Naive thymus-derived CD4-positive, alpha-beta T cell (primary cell): ENCODE data around the gene SPAG17. TPM values are rescaled to one million over a fixed set of nuclear protein-coding genes. Genes with fewer than 3 reads are reported as not detected.
A peak's percentile ranks its signal among the peaks of the same experiment; 100 is the strongest.

Source experiments
- ATAC-seq: fragments of 150-1000 bp; cut with Tn5 transposase; 2 replicates; pipeline ENCODE4 v1.10.0; 2021; ENCODE audit warnings: mild to moderate bottlenecking, moderate library complexity
- CTCF ChIA-PET: fragments of 350-600 bp; sonication (Branson Sonifier 250); formaldehyde crosslinking; loops from one replicate; lab custom pipeline; 2021; ENCODE audit warnings: antibody characterized with exemption; lab: Charles Lee
- POLR2A ChIA-PET: fragments of 350-600 bp; sonication (Branson Sonifier 250); formaldehyde crosslinking; loops from one replicate; lab custom pipeline; 2021; ENCODE audit warnings: antibody characterized with exemption, inconsistent platforms; lab: Charles Lee
- DNase-seq, 9 donors: peaks; one replicate each; pipeline versions ENCODE4 v3.0.0 to v3.0.0-alpha.2; 2020 to 2022; ENCODE audit warnings: mixed read lengths in 1 of 9
- H3K27ac ChIP-seq: one replicate; pipeline ENCODE4 v1.7.0; 2013; ENCODE audit warnings: mild to moderate bottlenecking, low read depth, low read length, moderate library complexity
- H3K27me3 ChIP-seq, 2 donors: one replicate each; pipeline ENCODE4 v1.7.0; 2013; ENCODE audit warnings: low read length in 2 of 2, mild to moderate bottlenecking in 2 of 2, moderate library complexity in 2 of 2; ENCODE audit not compliant: control insufficient read depth in 2 of 2, insufficient read depth in 2 of 2
- H3K36me3 ChIP-seq, 3 experiments: 1 replicate in 2 of 3; 2 replicates in 1 of 3; pipeline ENCODE4 v1.7.0; 2013; ENCODE audit warnings: low read length in 3 of 3, mild to moderate bottlenecking in 3 of 3, moderate library complexity in 1 of 3; ENCODE audit not compliant: insufficient read depth in 3 of 3, control insufficient read depth in 2 of 3
- H3K4me1 ChIP-seq, 2 donors: one replicate each; pipeline ENCODE4 v1.7.0; 2013; ENCODE audit warnings: low read length in 2 of 2, mild to moderate bottlenecking in 2 of 2, moderate library complexity in 1 of 2; ENCODE audit not compliant: control insufficient read depth in 2 of 2, insufficient read depth in 2 of 2
- H3K4me3 ChIP-seq: 2 replicates; pipeline ENCODE4 v1.7.0; 2013; ENCODE audit warnings: mild to moderate bottlenecking, low read length
- H3K9me3 ChIP-seq, 3 experiments: 1 replicate in 2 of 3; 2 replicates in 1 of 3; pipeline ENCODE4 v1.7.0; 2013; ENCODE audit warnings: low read length in 3 of 3; ENCODE audit not compliant: control insufficient read depth in 2 of 3
- H3K27ac Mint-ChIP-seq, 9 donors: one replicate each; pipeline ENCODE4 v1.8.0; 2020 to 2022; ENCODE audit warnings: mixed read lengths in 9 of 9, mild to moderate bottlenecking in 8 of 9, moderate library complexity in 5 of 9, inconsistent platforms in 2 of 9
- H3K27me3 Mint-ChIP-seq, 5 donors: one replicate each; pipeline ENCODE4 v1.8.0; 2021 to 2022; ENCODE audit warnings: mixed read lengths in 5 of 5, mild to moderate bottlenecking in 1 of 5
- H3K36me3 Mint-ChIP-seq, 5 donors: one replicate each; pipeline ENCODE4 v1.8.0; 2020 to 2022; ENCODE audit warnings: mixed read lengths in 5 of 5, mild to moderate bottlenecking in 3 of 5, inconsistent platforms in 1 of 5
- H3K4me1 Mint-ChIP-seq, 7 donors: one replicate each; pipeline ENCODE4 v1.8.0; 2020 to 2022; ENCODE audit warnings: mixed read lengths in 7 of 7, mild to moderate bottlenecking in 3 of 7, inconsistent platforms in 1 of 7
- H3K4me3 Mint-ChIP-seq, 10 donors: one replicate each; pipeline ENCODE4 v1.8.0; 2020 to 2022; ENCODE audit warnings: mild to moderate bottlenecking in 10 of 10, mixed read lengths in 10 of 10, moderate library complexity in 6 of 10, inconsistent platforms in 2 of 10
- H3K9me3 Mint-ChIP-seq, 11 donors: one replicate each; pipeline ENCODE4 v1.8.0; 2020 to 2022; ENCODE audit warnings: mixed read lengths in 11 of 11, mild to moderate bottlenecking in 4 of 11, inconsistent platforms in 1 of 11, moderate library complexity in 1 of 11
- intact Hi-C, 2 donors: fragments of 100-400 bp; cut with micrococcal nuclease; formaldehyde crosslinking; loops; one replicate each; pipeline ENCODE4 v1.15.1; 2023
- polyA plus RNA-seq, 2 donors: library from polyadenylated mRNA; unstranded; fragments of 300-500 nt; fragmentation: Illumina TruSeq; gene quantifications; one replicate each; pipeline ENCODE4 v1.2.3, GENCODE V29; 2021
- total RNA-seq, 6 experiments: library from RNA in 5 of 6; stranded (reverse) in 5 of 6; gene quantifications; 1 replicate in 5 of 6; 2 replicates in 1 of 6; pipeline ENCODE4 v1.2.3 and lab custom pipeline; 2021 to 2026

Gene SPAG17
- total and polyA plus RNA-seq, 7 experiments from 2014 or later = not detected

DNA sequence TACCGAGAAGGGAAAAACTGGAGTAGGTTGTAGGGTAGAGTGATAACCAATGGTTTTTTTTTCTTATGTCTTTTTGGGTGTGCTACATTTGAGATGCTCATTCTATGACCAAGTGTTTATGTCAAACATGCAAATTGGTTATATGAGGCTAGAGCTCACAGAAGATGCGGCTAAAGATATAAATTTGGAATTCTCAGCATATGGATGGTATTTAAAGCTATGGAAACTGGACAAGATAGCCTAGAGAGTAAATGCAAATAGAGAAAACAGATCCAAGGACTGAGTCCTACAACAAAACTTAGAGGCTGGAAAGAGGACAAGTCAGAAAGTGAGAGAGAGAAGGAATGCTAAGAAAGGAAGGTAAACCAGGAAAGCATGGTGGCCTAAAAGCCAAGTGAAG lies 263.0 kb downstream of the SPAG17 start:
- CTCF ChIA-PET = no interaction called here
- peaks cover 4 to 22% (median 4%) of the 10 kb centered on the region in 3 experiments for H3K36me3 ChIP-seq

DNA sequence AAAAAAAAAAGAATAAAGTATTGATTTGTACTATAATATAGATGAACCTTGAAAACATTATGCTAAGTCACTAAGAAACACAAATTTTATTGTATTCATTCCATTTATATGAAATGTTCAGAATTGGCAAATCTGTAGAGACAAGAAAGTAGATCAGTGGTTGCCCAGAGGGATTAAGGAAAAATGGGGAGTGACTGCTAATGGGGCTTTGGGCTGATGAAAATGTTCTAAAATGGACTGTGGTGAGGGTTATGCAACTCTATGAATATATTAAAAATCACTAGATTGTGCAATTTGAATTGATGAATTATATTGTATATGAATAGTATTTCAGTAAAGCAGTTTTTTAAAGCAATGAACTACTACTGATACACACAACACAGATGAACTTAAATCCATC lies 265.7 kb downstream of the SPAG17 start:
- peak overlapping the region in 1 of 10 donors; percentile 21 for H3K4me3 Mint-ChIP-seq
- H3K9me3 Mint-ChIP-seq = peaks cover 0 to 7% (median 0%) of the 10 kb centered on the region in 11 donors
- H3K9me3 ChIP-seq = no peaks in the 10 kb centered on the region
- POLR2A ChIA-PET = no interaction called here
- H3K36me3 Mint-ChIP-seq = peaks cover 18 to 52% (median 50%) of the 10 kb centered on the region in 5 donors
- no peak overlapping the region for H3K27ac ChIP-seq
- peaks cover 12 to 45% (median 14%) of the 10 kb centered on the region in 3 experiments for H3K36me3 ChIP-seq
- no peak for ATAC-seq
- no peak overlapping the region for H3K27ac Mint-ChIP-seq
- no peaks in the 10 kb centered on the region for H3K27me3 ChIP-seq
- DNase-seq = no peak
- intact Hi-C loops = no loop called here
- H3K27me3 Mint-ChIP-seq = no peaks in the 10 kb centered on the region
- peaks cover 1 to 26% (median 8%) of the 10 kb centered on the region in 7 donors for H3K4me1 Mint-ChIP-seq
- H3K4me3 ChIP-seq = no peak overlapping the region
- CTCF ChIA-PET = interaction anchor here (1.2 kb wide), 1 partner anchor 23 kb away, joined by 5 read pairs; no protein-coding TSS in a partner anchor
- no peaks in the 10 kb centered on the region for H3K4me1 ChIP-seq

More for the DNA sequence above, 263.0 kb downstream of the SPAG17 start:
- Mint-ChIP-seq H3K4me1 (peaks cover 7 to 29% (median 14%) of the 10 kb centered on the region in 7 donors), H3K27me3 (no peaks in the 10 kb centered on the region), H3K27ac (no peak overlapping the region), H3K4me3 (no peak overlapping the region), H3K36me3 (peaks cover 0 to 30% (median 28%) of the 10 kb centered on the region in 5 donors), H3K9me3 (no peaks in the 10 kb centered on the region)
- Histone ChIP-seq H3K27me3 (no peaks in the 10 kb centered on the region), H3K9me3 (no peaks in the 10 kb centered on the region), H3K27ac (no peak overlapping the region), H3K4me1 (no peaks in the 10 kb centered on the region), H3K4me3 (no peak overlapping the region)
- POLR2A ChIA-PET = no interaction called here
- DNase-seq = no peak
- intact Hi-C loops = no loop called here
- no peak for ATAC-seq

DNA sequence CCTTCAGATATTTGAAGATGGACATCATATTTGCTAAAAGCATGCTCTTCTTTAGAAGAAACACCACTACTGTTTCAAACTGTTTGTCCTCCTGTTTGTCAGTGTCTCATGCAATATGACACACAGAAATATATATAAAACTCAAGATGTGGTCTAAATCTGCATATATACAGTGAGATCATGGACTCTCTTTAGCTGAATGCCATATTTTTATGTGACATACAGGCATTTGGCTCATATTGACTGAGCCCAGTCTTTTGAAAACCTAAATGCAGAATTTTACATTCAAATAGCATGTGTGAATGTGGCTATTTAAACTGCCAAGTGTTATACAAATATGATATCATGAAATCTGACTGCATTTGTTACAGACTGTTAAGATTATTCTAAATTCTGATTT lies 274.0 kb downstream of the SPAG17 start:
- Histone ChIP-seq H3K9me3 (no peaks in the 10 kb centered on the region), H3K36me3 (peaks cover 21 to 71% (median 23%) of the 10 kb centered on the region in 3 experiments), H3K4me1 (no peaks in the 10 kb centered on the region), H3K4me3 (no peak overlapping the region), H3K27ac (no peak overlapping the region), H3K27me3 (no peaks in the 10 kb centered on the region)
- H3K27me3 Mint-ChIP-seq = no peaks in the 10 kb centered on the region
- CTCF ChIA-PET = no interaction called here
- H3K4me3 Mint-ChIP-seq = no peak overlapping the region
- H3K36me3 Mint-ChIP-seq = peaks cover 23 to 64% (median 52%) of the 10 kb centered on the region in 5 donors
- peaks cover 2 to 15% (median 11%) of the 10 kb centered on the region in 7 donors for H3K4me1 Mint-ChIP-seq
- no peak overlapping the region for H3K27ac Mint-ChIP-seq
- ATAC-seq = no peak
- peaks cover 0 to 9% (median 0%) of the 10 kb centered on the region in 11 donors for H3K9me3 Mint-ChIP-seq
- POLR2A ChIA-PET = no interaction called here
- intact Hi-C loops = no loop called here
- no peak for DNase-seq

DNA sequence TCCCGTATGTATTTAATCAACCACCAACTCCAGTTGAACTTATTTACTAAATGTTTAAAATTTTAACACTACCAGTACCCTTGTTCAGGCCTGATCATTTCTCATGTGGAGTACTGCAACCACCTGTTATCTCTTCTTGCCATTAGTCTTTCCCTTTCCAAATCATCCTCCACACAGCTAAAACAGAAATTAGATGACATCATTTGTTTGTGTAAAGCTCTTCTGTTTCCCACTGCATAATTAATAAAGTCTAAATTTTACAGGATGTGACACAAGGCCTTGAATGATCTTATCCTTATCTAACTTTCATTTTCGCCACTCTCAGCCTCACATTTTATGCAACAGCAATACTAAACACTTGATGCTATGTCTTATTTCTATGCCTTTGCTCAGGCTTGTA lies 280.0 kb downstream of the SPAG17 start:
- H3K27ac ChIP-seq = no peak overlapping the region
- CTCF ChIA-PET = interaction anchor here (0.9 kb wide), 1 partner anchor 9 kb away, joined by 3 read pairs; no protein-coding TSS in a partner anchor
- no peak for DNase-seq
- H3K4me1 Mint-ChIP-seq = peaks cover 0 to 4% (median 0%) of the 10 kb centered on the region in 7 donors
- H3K4me3 Mint-ChIP-seq = no peak overlapping the region
- no peak overlapping the region for H3K27ac Mint-ChIP-seq
- no peak for ATAC-seq
- peaks cover 0 to 1% (median 0%) of the 10 kb centered on the region in 11 donors for H3K9me3 Mint-ChIP-seq
- H3K27me3 Mint-ChIP-seq = no peaks in the 10 kb centered on the region
- intact Hi-C loops = no loop called here
- H3K4me1 ChIP-seq = no peaks in the 10 kb centered on the region
- no peaks in the 10 kb centered on the region for H3K9me3 ChIP-seq
- H3K36me3 ChIP-seq = peaks cover 9 to 56% (median 23%) of the 10 kb centered on the region in 3 experiments
- no peak overlapping the region for H3K4me3 ChIP-seq
- no peaks in the 10 kb centered on the region for H3K27me3 ChIP-seq
- POLR2A ChIA-PET = no interaction called here
- peaks cover 20 to 56% (median 44%) of the 10 kb centered on the region in 5 donors for H3K36me3 Mint-ChIP-seq

DNA sequence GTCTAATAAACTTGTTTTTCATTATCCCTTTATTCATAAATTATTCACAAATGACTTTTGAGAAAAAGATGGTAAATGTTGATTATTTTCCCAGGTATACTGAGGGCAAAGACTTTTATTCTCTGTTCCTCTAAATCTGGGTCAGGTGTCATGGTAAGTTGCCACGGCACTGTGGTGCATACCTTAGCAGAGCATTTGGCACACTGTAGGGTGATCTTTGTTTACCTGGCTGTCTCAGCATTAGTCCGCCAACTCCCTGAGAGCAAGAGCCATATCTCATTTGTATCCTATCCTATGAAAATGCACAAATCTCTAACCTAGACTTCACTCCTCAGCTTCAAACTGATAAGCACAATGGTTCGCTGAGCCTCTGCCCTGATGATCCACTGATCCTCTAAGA lies 280.5 kb downstream of the SPAG17 start:
- peaks cover 9 to 52% (median 24%) of the 10 kb centered on the region in 3 experiments for H3K36me3 ChIP-seq
- CTCF ChIA-PET = no interaction called here
- H3K4me3 ChIP-seq = no peak overlapping the region
- H3K9me3 ChIP-seq = no peaks in the 10 kb centered on the region
- no peaks in the 10 kb centered on the region for H3K27me3 ChIP-seq
- POLR2A ChIA-PET = no interaction called here
- H3K27ac ChIP-seq = no peak overlapping the region
- intact Hi-C loops = no loop called here
- no peak for ATAC-seq
- H3K27me3 Mint-ChIP-seq = no peaks in the 10 kb centered on the region
- no peak overlapping the region for H3K4me3 Mint-ChIP-seq
- H3K4me1 Mint-ChIP-seq = peaks cover 0 to 4% (median 0%) of the 10 kb centered on the region in 7 donors
- peaks cover 0 to 1% (median 0%) of the 10 kb centered on the region in 11 donors for H3K9me3 Mint-ChIP-seq
- H3K4me1 ChIP-seq = no peaks in the 10 kb centered on the region
- peaks cover 20 to 53% (median 44%) of the 10 kb centered on the region in 5 donors for H3K36me3 Mint-ChIP-seq
- no peak for DNase-seq
- no peak overlapping the region for H3K27ac Mint-ChIP-seq
